HL-60 (cell line): Measurements from ENCODE around the gene TRPV4.

ENCODE experiments used
- DNase-seq, 2 experiments: peaks; one replicate each; pipeline ENCODE4 v3.0.0-alpha.2; 2010 to 2020; ENCODE audit warnings: low read depth in 1 of 2, low spot score in 1 of 2
- H3K27ac ChIP-seq: fragments of 250-450 bp; sonication (Bioruptor Pico); replicated peaks from 2 replicates; pipeline ENCODE4 v1.5.1; 2020; ENCODE audit warnings: mild to moderate bottlenecking, moderate library complexity
- H3K27me3 ChIP-seq: fragments of 250-450 bp; sonication (Bioruptor Pico); 2 replicates; pipeline ENCODE4 v1.5.1; 2021; ENCODE audit warnings: mild to moderate bottlenecking, moderate library complexity; ENCODE audit not compliant: insufficient read depth, poor library complexity, severe bottlenecking
- H3K4me3 ChIP-seq: replicated peaks from 2 replicates; pipeline ENCODE4 v1.5.1; 2011; ENCODE audit warnings: mild to moderate bottlenecking, control low read depth, low read length; ENCODE audit not compliant: insufficient read depth
- CTCF ChIP-seq: IDR thresholded peaks from one replicate; pipeline ENCODE4 v1.5.1; 2011; ENCODE audit warnings: low read length, control low read depth, inconsistent platforms; ENCODE audit not compliant: insufficient read depth
- GABPA ChIP-seq: IDR thresholded peaks from 2 replicates; pipeline ENCODE4 v1.6.1; 2012; ENCODE audit warnings: low read depth
- POLR2AphosphoS5 ChIP-seq: IDR thresholded peaks from 2 replicates; pipeline ENCODE4 v1.6.1; 2012; ENCODE audit warnings: low read depth
- SPI1 ChIP-seq: IDR thresholded peaks from 2 replicates; pipeline ENCODE4 v1.6.1; 2012; ENCODE audit warnings: low read depth, mild to moderate bottlenecking, borderline replicate concordance
- TF ChIP-seq, protein P1 (sequence below): IDR thresholded peaks from 2 replicates; pipeline ENCODE4 v1.6.1; 2012; ENCODE audit warnings: low read depth; ENCODE audit not compliant: insufficient replicate concordance

TRPV4 gene

GRCh38 chr12:109752117-109753053 is 80.8 kb downstream of the TRPV4 start:
- Histone ChIP-seq H3K27me3 (no peaks in the 10 kb centered on the region), H3K4me3 (no peak overlapping the region), H3K27ac (no peak overlapping the region)
- TF ChIP-seq SPI1 (no peak), CTCF (no peak), POLR2AphosphoS5 (no peak), GABPA (no peak)
- TF ChIP-seq, protein P1, sequence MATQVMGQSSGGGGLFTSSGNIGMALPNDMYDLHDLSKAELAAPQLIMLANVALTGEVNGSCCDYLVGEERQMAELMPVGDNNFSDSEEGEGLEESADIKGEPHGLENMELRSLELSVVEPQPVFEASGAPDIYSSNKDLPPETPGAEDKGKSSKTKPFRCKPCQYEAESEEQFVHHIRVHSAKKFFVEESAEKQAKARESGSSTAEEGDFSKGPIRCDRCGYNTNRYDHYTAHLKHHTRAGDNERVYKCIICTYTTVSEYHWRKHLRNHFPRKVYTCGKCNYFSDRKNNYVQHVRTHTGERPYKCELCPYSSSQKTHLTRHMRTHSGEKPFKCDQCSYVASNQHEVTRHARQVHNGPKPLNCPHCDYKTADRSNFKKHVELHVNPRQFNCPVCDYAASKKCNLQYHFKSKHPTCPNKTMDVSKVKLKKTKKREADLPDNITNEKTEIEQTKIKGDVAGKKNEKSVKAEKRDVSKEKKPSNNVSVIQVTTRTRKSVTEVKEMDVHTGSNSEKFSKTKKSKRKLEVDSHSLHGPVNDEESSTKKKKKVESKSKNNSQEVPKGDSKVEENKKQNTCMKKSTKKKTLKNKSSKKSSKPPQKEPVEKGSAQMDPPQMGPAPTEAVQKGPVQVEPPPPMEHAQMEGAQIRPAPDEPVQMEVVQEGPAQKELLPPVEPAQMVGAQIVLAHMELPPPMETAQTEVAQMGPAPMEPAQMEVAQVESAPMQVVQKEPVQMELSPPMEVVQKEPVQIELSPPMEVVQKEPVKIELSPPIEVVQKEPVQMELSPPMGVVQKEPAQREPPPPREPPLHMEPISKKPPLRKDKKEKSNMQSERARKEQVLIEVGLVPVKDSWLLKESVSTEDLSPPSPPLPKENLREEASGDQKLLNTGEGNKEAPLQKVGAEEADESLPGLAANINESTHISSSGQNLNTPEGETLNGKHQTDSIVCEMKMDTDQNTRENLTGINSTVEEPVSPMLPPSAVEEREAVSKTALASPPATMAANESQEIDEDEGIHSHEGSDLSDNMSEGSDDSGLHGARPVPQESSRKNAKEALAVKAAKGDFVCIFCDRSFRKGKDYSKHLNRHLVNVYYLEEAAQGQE = no peak
- DNase-seq = no peak

GRCh38 chr12:109744986-109745942 is 87.9 kb downstream of the TRPV4 start:
- no peak overlapping the region for H3K4me3 ChIP-seq
- no peak overlapping the region for H3K27ac ChIP-seq
- TF ChIP-seq, protein P1 = no peak
- TF ChIP-seq CTCF = no peak
- no peak for TF ChIP-seq GABPA
- no peak for TF ChIP-seq POLR2AphosphoS5
- no peak for TF ChIP-seq SPI1
- no peaks in the 10 kb centered on the region for H3K27me3 ChIP-seq
- no peak for DNase-seq

DNA sequence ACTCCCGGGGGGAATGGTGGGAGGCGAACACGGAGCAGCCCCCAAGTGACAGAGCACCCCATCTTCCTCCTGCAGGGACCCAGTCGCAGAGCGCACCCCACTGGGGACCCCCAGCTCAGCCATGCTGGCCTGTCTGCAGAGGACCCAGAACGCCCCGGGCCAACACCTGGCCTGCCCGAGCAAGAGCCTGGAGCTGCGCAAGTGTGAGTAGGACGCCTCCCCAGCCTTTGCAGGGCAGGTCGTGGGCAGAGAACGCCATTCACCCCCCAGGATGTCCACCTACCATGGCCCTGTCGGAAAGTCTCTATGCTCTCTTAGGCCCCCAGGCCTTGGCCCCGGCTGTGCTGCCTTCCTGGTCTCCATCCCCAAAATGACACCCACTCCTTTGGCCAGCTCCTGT is 89.2 kb downstream of the TRPV4 start:
- Histone ChIP-seq H3K4me3 (no peak overlapping the region), H3K27ac (no peak overlapping the region)
- DNase-seq = no peak

More for the DNA sequence above, 89.2 kb downstream of the TRPV4 start:
- no peaks in the 10 kb centered on the region for H3K27me3 ChIP-seq
- TF ChIP-seq, protein P1 = no peak
- TF ChIP-seq CTCF (no peak), POLR2AphosphoS5 (no peak), GABPA (no peak), SPI1 (no peak)
